Measurements from ENCODE around the gene RAB6D.
A peak's percentile ranks its signal among the peaks of the same experiment; 100 is the strongest.
"Not testable (repeated sequence)": the region's sequence is repeated elsewhere in the genome, so short reads cannot be mapped to it uniquely, and the experiment has no call there.

Gene RAB6D

DNA sequence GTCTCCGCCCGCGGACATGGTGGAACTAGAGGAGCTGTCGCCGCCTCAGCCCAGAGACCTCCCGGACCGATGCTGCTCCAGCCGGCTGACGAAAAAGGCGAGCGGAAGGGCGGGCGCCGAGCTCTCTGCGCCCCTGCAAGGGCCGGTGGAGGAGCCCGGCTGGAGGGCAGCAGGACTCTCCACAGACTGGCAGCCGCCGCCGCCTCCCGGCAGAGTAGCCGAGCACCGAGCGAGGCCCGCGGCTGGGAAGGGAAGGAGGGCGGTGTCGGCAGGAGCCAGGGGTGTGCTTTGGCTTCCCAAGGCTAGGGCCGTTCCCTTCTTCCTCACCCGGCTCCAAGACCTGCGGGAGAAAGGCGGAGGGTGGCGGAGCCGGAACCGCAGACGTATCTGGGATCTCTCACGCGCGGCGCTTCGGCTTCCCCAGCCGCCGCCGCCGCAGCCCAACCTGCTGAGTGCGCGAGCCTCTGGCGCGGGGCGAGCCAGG, at the start of gene RAB6D:
RAB6D (minus strand) TSS at position 466 of the 484 bp plus-strand sequence; CDS start at position 18, 448 bp downstream.
- H3K4me3 ChIP-seq (ENCODE audit: low read length): peak within 1 kb of the TSS; percentile 47
- not testable (repeated sequence) for DNase-seq (ENCODE audit: low read depth)

DNA sequence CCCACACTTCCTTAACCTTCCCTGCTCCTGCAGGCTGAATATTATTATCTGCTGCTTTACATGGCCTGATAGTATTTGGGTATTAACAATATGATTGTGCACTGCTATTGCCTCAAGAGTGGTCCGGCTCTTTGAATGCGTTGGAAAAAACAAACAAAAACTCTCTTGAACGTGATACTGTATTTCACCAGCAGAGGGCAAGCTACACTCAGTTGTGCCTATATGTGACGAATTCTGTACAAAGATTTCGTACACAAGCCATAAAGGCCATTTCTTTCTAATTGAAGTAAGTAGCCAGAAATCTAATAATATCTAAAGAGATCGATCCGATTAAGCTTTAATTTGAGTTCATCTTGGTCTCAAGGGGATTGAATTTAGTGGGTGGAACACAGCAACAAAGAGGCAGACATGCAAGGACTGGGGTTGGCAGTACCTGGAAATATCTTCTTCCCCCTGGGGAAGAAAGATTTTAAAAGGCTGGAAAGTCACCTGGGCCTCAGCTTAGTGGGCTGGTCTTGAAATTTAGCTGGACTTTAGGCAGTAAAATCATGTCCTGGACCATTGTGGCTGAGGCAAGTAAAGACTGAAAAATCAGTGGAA, 49.3 kb upstream of the RAB6D start:
- TF ChIP-seq, protein P1, sequence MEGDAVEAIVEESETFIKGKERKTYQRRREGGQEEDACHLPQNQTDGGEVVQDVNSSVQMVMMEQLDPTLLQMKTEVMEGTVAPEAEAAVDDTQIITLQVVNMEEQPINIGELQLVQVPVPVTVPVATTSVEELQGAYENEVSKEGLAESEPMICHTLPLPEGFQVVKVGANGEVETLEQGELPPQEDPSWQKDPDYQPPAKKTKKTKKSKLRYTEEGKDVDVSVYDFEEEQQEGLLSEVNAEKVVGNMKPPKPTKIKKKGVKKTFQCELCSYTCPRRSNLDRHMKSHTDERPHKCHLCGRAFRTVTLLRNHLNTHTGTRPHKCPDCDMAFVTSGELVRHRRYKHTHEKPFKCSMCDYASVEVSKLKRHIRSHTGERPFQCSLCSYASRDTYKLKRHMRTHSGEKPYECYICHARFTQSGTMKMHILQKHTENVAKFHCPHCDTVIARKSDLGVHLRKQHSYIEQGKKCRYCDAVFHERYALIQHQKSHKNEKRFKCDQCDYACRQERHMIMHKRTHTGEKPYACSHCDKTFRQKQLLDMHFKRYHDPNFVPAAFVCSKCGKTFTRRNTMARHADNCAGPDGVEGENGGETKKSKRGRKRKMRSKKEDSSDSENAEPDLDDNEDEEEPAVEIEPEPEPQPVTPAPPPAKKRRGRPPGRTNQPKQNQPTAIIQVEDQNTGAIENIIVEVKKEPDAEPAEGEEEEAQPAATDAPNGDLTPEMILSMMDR (conservative IDR thresholded peaks at IDR 0.05; ENCODE audit: low read depth, low read length): peak; percentile 79
- DNase-seq (ENCODE audit: low read depth): peak; percentile 27

DNA sequence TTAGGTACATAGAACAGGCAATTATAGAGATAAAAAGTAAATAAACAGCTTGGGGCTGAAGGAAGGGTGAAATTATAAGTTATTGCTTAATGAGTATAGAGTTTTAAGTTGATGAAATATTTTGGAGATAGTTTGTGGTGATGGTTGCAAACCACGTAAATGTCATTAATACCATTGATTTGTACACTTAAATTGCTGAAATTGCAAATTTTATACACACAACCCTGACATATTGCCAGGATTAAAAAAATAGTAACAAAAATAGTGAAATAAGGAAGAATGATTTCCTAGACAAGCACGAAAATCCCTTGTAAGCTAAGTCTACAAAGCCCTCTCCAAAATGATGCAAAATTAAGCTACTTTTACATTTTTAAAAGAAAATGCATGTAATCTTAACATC, 46.2 kb upstream of the RAB6D start:
- no peak for DNase-seq (ENCODE audit: low read depth)
- H3K4me3 ChIP-seq (ENCODE audit: low read length): no peak overlapping the region
- TF ChIP-seq, protein P1 (conservative IDR thresholded peaks at IDR 0.05; ENCODE audit: low read depth, low read length): no peak

More for the DNA sequence above, 49.3 kb upstream of the RAB6D start:
- no peak overlapping the region for H3K4me3 ChIP-seq (ENCODE audit: low read length)

DNA sequence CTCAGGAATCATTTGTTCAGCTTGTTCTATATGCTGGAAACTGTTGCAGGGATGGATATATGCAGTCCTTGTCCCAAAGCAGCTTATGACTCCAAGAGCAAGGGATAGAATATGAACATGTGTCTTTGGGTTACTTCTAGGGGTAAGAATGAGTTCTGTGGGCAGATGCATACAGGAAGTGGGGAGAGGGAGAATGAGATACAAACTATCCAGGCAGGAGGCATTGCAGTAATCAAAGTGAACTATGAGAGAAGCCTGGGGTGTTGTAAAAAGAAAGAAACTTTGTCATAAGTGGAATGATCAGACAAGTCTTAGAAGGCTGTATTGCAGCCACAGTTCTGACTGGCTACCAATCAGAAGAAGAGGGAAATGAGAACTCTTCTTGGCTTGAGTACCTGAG, 44.8 kb upstream of the RAB6D start:
- DNase-seq (ENCODE audit: low read depth): no peak
- TF ChIP-seq, protein P1 (conservative IDR thresholded peaks at IDR 0.05; ENCODE audit: low read depth, low read length): no peak
- no peak overlapping the region for H3K4me3 ChIP-seq (ENCODE audit: low read length)

DNA sequence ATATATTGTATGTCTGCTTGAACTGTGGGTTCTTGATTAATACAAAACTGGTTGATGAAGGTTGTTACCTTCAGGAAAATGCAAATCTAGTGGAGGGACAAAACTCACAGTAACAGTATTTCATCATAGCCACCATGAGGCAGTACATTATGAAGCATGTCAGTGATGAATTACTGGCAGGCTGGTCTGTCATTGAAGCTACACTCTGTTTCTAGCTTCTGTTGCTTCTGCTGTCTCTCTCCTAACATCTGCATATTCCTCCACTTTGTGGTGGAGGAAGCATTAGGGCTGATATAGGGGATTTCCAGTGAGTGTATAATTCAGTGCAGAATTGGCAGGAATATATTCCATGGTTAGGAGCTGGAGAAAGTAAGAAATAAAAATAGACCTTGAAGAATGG, 44.2 kb upstream of the RAB6D start:
- TF ChIP-seq, protein P1 (conservative IDR thresholded peaks at IDR 0.05; ENCODE audit: low read depth, low read length): no peak
- DNase-seq (ENCODE audit: low read depth): no peak

DNA sequence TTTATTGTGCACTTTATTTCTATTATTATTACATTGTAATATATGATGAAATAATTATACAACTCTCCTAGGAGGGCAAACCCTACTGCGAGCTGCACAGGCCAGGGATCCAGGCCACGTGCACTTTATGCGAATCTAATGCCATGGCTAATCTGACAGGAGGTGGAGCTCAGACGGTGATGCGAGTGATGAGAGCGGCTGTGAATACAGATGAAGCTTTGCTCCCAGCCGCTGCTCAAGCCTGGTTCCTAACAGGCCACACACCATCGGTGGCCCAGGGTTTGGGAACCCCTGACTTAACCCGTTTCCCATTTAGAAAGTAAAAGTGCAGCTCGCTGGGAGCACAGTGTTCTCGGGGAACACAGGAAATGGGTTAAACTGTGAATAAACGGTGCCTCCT, 40.8 kb upstream of the RAB6D start:
- TF ChIP-seq, protein P1 (conservative IDR thresholded peaks at IDR 0.05; ENCODE audit: low read depth, low read length): no peak
- no peak for DNase-seq (ENCODE audit: low read depth)
- no peak overlapping the region for H3K4me3 ChIP-seq (ENCODE audit: low read length)

More for the DNA sequence above, 44.2 kb upstream of the RAB6D start:
- no peak overlapping the region for H3K4me3 ChIP-seq (ENCODE audit: low read length)

DNA sequence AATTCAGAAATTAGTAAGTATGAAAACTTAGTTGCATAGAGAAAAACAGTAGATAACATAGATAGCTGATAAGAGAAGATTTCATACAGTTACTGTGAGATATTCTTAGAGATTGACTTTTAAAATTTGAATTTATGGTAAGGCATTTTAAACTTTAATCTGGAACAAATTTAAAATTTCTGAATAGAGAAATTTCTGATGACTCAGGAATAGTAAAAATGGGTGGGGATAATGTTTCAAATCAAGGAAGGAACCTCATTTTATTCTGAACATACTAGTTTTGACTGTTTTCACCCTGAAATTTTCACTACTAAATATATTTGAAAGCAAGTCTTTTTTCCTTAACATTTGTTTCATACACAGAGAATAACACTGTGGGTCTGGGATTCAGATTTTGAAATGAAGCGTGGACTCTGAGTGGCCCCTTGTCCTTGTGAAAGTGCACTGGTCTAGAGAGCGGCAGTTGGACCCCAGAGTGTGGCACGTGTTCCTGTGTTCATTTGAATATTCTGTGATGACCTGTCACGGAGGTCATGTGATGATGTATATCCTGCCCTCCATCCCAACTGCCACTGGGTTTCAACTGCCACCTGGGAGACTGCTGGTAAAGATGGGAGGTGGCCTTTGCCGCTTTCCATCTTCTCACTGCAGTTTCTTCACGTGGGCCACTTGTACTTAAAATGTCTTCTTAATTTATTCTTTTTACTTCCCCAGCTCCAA, 38.5 kb upstream of the RAB6D start:
- H3K4me3 ChIP-seq (ENCODE audit: low read length): no peak overlapping the region
- TF ChIP-seq, protein P1 (conservative IDR thresholded peaks at IDR 0.05; ENCODE audit: low read depth, low read length): no peak
- no peak for DNase-seq (ENCODE audit: low read depth)

Data from retinal pigment epithelial cell (primary cell).